Fibroblast of villous mesenchyme (primary cell): Measurements from ENCODE around the gene SLC10A3. TPM values are rescaled to one million over a fixed set of nuclear protein-coding genes. Genes with fewer than 3 reads are reported as not detected.
"Not testable (repeated sequence)": the region's sequence is repeated elsewhere in the genome, so short reads cannot be mapped to it uniquely, and the experiment has no call there.

Experiments used
- DNase-seq: peaks from one replicate; pipeline ENCODE4 v3.0.0-alpha.2; 2010; ENCODE audit warnings: low read depth
- H3K4me3 ChIP-seq: 2 replicates; pipeline ENCODE4 v1.5.1; 2011; ENCODE audit warnings: low read depth, mild to moderate bottlenecking, low read length
- CTCF ChIP-seq: IDR thresholded peaks from 2 replicates; pipeline ENCODE4 v1.5.1; 2012; ENCODE audit warnings: low read depth, mild to moderate bottlenecking, low read length; ENCODE audit not compliant: insufficient read depth
- total RNA-seq: library from RNA; depleted of rRNA; stranded (reverse); fragments of >200 nt; gene quantifications from 2 replicates; pipeline ENCODE4 v1.2.3, GENCODE V29; 2012

SLC10A3 gene
- total RNA-seq, 1 donor = 31.5 TPM

GRCh38 chrX:154502098-154502497, 11.7 kb upstream of the SLC10A3 start:
- TF ChIP-seq CTCF = no peak
- no peak for DNase-seq
- H3K4me3 ChIP-seq = no peak overlapping the region

- DNase-seq, H3K4me3 ChIP-seq: not testable (repeated sequence)
Measured at GRCh38 chrX:154501423-154501822, 11.0 kb upstream of the SLC10A3 start.

- not testable (repeated sequence) for H3K4me3 ChIP-seq, DNase-seq
Measured at GRCh38 chrX:154496591-154497137, 6.2 kb upstream of the SLC10A3 start.

GRCh38 chrX:154495472-154495922, 5.1 kb upstream of the SLC10A3 start:
- no peak for DNase-seq
- no peak for TF ChIP-seq CTCF

GRCh38 chrX:154494715-154495114, 4.3 kb upstream of the SLC10A3 start:
- no peak for DNase-seq
- TF ChIP-seq CTCF = no peak
- H3K4me3 ChIP-seq = no peak overlapping the region

More at GRCh38 chrX:154495472-154495922, 5.1 kb upstream of the SLC10A3 start:
- H3K4me3 ChIP-seq = no peak overlapping the region

- DNase-seq = peak; percentile 61
- H3K4me3 ChIP-seq = peak overlapping the region; percentile 63
- no peak for TF ChIP-seq CTCF
Measured at GRCh38 chrX:154490021-154490413, 412 bp downstream of the SLC10A3 start.

GRCh38 chrX:154489182-154489581, 1.2 kb downstream of the SLC10A3 start:
- H3K4me3 ChIP-seq = peak overlapping the region; percentile 63
- DNase-seq = no peak
- TF ChIP-seq CTCF = no peak

GRCh38 chrX:154488336-154489075, 1.9 kb downstream of the SLC10A3 start:
- no peak for TF ChIP-seq CTCF
- H3K4me3 ChIP-seq = no peak overlapping the region
- DNase-seq = no peak
